Lower lobe of right lung (tissue), 2 donors: ENCODE measurements around the gene GNB1. TPM values are rescaled to one million over a fixed set of nuclear protein-coding genes. Genes with fewer than 3 reads are reported as not detected.

Source experiments
- ATAC-seq, 2 donors: fragments of 200-7000 bp; cut with Tn5 transposase; one replicate each; pipeline ENCODE4 v1.9.1; 2020 to 2022; ENCODE audit warnings: mild to moderate bottlenecking in 2 of 2, moderate library complexity in 2 of 2
- DNase-seq: peaks from one replicate; pipeline ENCODE4 v3.0.0-alpha.2; 2020
- H3K27ac ChIP-seq: fragments of 200-600 bp; one replicate; pipeline ENCODE4 v1.8.0; 2022
- H3K27me3 ChIP-seq: fragments of 200-600 bp; one replicate; pipeline ENCODE4 v1.8.0; 2022; ENCODE audit warnings: low read depth
- H3K36me3 ChIP-seq: fragments of 200-600 bp; one replicate; pipeline ENCODE4 v1.8.0; 2022; ENCODE audit warnings: mild to moderate bottlenecking
- H3K4me1 ChIP-seq: fragments of 200-600 bp; one replicate; pipeline ENCODE4 v1.8.0; 2022
- H3K4me3 ChIP-seq: fragments of 200-600 bp; one replicate; pipeline ENCODE4 v1.8.0; 2022; ENCODE audit warnings: mild to moderate bottlenecking
- H3K9me3 ChIP-seq: fragments of 200-600 bp; one replicate; pipeline ENCODE4 v1.8.0; 2022
- CTCF ChIP-seq: fragments of 200-600 bp; IDR thresholded peaks from one replicate; pipeline ENCODE4 v1.8.0; 2022; ENCODE audit warnings: antibody characterized with exemption, mild to moderate bottlenecking
- intact Hi-C: fragments of 100-400 bp; cut with DNase I; formaldehyde crosslinking; loops from one replicate; pipeline ENCODE4 v1.11.0; 2022
- total RNA-seq: library from RNA; stranded (reverse); fragmentation: NEBNext Ultra II Directional; extraction: Animal tissue kit (Norgen Biotek cat#: 25700); gene quantifications from one replicate; pipeline ENCODE4 v1.2.1, GENCODE V29; 2021
- donor health status: DM: no; HTN: yes; CAD: no; lungs with severe emphysema.

Gene GNB1
- total RNA-seq, 1 donor from 2014 or later, result 341 TPM

GRCh38 chr1:1908506-1908791 lies 17.6 kb upstream of the GNB1 start:
- H3K36me3 ChIP-seq, result no peaks in the 10 kb centered on the region
- H3K4me3 ChIP-seq, result peak overlapping the region; percentile 75
- peak overlapping the region; percentile 90 for H3K27ac ChIP-seq
- TF ChIP-seq CTCF, result no peak
- peaks cover 13% of the 10 kb centered on the region for H3K4me1 ChIP-seq
- intact Hi-C loops, result no loop called here
- H3K9me3 ChIP-seq, result no peaks in the 10 kb centered on the region
- peak; percentile 65 for DNase-seq
- H3K27me3 ChIP-seq, result no peaks in the 10 kb centered on the region
- peak; percentile 2 to 23 for ATAC-seq

DNA sequence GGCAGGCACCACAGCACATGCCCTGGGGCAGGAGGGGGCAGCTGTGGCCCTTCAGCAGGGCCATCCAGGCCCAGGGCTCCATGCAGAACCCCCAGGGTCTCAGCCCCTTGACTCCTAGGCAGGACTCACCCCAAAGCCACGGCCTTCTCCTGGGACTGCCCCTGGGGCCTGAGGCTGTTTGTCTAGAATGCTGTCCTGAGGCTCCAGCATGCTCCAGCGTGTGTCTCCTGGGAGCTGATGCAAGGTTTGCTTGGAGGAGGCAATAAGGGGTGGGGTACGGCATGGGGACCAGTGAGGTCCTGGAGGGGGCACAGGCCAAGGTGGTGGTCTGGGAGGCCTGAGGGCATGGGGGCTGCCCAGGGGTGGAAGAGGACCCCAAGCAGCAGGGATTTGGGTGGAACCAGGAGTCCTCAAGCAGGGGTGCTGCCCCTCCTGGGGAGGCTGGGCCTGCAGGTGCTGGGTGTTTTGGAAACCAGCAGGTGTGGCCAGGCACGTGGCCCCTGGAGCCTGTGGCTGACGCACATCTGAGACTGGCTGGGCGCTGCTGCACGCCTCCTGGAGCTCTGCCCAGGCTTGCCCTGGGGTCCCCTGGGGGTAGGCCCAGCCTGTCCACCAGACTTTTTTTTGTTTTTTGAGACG lies 16.3 kb upstream of the GNB1 start:
- H3K4me3 ChIP-seq, result no peak overlapping the region
- H3K27ac ChIP-seq, result peak overlapping the region; percentile 3
- intact Hi-C loops, result no loop called here
- H3K36me3 ChIP-seq, result no peaks in the 10 kb centered on the region
- H3K9me3 ChIP-seq, result no peaks in the 10 kb centered on the region
- H3K27me3 ChIP-seq, result no peaks in the 10 kb centered on the region
- TF ChIP-seq CTCF, result no peak
- H3K4me1 ChIP-seq, result peaks cover 13% of the 10 kb centered on the region
- ATAC-seq, result no peak
- DNase-seq, result peak; percentile 51

DNA sequence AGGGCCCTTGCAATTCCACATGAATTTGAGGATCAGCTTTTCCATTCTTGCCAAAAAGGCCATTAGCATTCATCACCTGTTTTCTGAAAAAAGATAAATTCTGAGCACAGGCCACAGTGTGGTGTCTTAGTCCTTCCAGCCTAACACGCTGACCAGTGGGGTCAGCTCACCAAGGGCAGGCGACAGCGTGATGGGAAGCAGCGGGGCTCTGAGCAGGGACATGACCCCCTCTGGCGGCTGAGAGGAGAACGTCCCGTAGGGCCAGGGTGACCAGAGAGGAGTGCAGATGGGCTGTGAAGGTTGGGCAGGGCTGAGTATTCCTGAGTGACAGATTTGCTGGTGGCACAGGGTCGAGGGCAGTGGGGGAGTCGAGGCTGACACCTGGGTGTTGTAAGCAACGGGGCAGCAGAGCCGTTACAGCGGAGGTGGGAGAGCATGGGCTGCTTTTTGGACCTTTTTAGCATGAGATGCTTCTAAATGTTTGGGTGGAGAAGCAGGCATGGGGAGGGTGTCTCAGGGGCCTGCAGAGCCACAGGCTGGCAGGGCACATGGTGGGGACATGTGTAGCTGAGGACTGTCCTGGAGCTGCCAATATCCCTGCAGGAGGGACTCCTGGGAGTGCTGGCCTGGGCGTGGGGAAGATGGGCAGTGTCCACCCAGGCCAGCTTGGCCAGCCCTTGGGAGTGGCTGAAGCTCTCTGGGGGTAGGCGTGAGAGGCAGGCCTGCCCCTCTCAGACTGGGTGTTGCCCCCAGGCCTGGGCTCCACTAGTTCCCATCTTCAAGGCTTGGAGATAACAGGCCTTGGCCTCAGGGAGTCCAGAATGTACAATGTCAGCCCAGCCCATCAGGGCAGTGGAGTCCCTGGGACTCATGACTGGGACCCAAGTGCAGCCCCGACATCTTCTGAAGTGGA lies 15.6 kb upstream of the GNB1 start:
- DNase-seq (peak; percentile 91), ATAC-seq (peak; percentile 69 to 75)
- intact Hi-C loops, result no loop called here
- Histone ChIP-seq H3K27ac (no peak overlapping the region), H3K27me3 (no peaks in the 10 kb centered on the region), H3K4me3 (no peak overlapping the region), H3K4me1 (peaks cover 13% of the 10 kb centered on the region), H3K36me3 (no peaks in the 10 kb centered on the region), H3K9me3 (no peaks in the 10 kb centered on the region)
- peak; percentile 91 for TF ChIP-seq CTCF

- H3K36me3 ChIP-seq, result no peaks in the 10 kb centered on the region
- no peak overlapping the region for H3K4me3 ChIP-seq
- intact Hi-C loops, result no loop called here
- no peaks in the 10 kb centered on the region for H3K27me3 ChIP-seq
- peaks cover 4% of the 10 kb centered on the region for H3K4me1 ChIP-seq
- TF ChIP-seq CTCF, result no peak
- ATAC-seq (no peak), DNase-seq (no peak)
- no peaks in the 10 kb centered on the region for H3K9me3 ChIP-seq
- no peak overlapping the region for H3K27ac ChIP-seq
Measured at GRCh38 chr1:1903224-1903623, 12.3 kb upstream of the GNB1 start.

- Histone ChIP-seq H3K36me3 (no peaks in the 10 kb centered on the region), H3K4me3 (no peak overlapping the region), H3K4me1 (no peaks in the 10 kb centered on the region), H3K27ac (no peak overlapping the region), H3K27me3 (no peaks in the 10 kb centered on the region), H3K9me3 (no peaks in the 10 kb centered on the region)
- intact Hi-C loops, result no loop called here
- no peak for TF ChIP-seq CTCF
- DNase-seq, result no peak
- no peak for ATAC-seq
Measured at GRCh38 chr1:1901641-1902294, 10.9 kb upstream of the GNB1 start.
